IPS-11a (cell line): Measurements from ENCODE around the gene LSP1.

ENCODE experiments used
- H3K4me3 ChIP-seq: one replicate; pipeline ENCODE4 v1.5.1; 2013; ENCODE audit warnings: low read depth, low read length, control low read depth

The LSP1 gene

GRCh38 chr11:1836011-1836945, 16.6 kb upstream of the LSP1 start:
- H3K4me3 ChIP-seq = no peak overlapping the region

GRCh38 chr11:1837171-1838076, 15.5 kb upstream of the LSP1 start:
- no peak overlapping the region for H3K4me3 ChIP-seq

- no peak overlapping the region for H3K4me3 ChIP-seq
Observed at GRCh38 chr11:1838077-1838425, 14.8 kb upstream of the LSP1 start.

GRCh38 chr11:1838426-1839144, 14.3 kb upstream of the LSP1 start, which contains the start of gene TNNI2:
TNNI2 (plus strand) TSS chr11:1838981; CDS start chr11:1839697, 716 bp downstream.
- H3K4me3 ChIP-seq = no peak within 1 kb of the TSS

- no peak overlapping the region for H3K4me3 ChIP-seq
Observed at GRCh38 chr11:1839204-1839923, 13.5 kb upstream of the LSP1 start.

GRCh38 chr11:1839924-1840779, 12.7 kb upstream of the LSP1 start:
- no peak overlapping the region for H3K4me3 ChIP-seq

GRCh38 chr11:1840780-1841480, 12.0 kb upstream of the LSP1 start:
- H3K4me3 ChIP-seq = no peak overlapping the region

- H3K4me3 ChIP-seq = no peak overlapping the region
Observed at GRCh38 chr11:1841511-1842148, 11.3 kb upstream of the LSP1 start.

- no peak overlapping the region for H3K4me3 ChIP-seq
Observed at GRCh38 chr11:1842149-1843097, 10.5 kb upstream of the LSP1 start.

GRCh38 chr11:1843098-1843473, 9.8 kb upstream of the LSP1 start:
- H3K4me3 ChIP-seq = no peak overlapping the region

GRCh38 chr11:1843796-1844195, 9.1 kb upstream of the LSP1 start:
- no peak overlapping the region for H3K4me3 ChIP-seq

GRCh38 chr11:1844221-1845094, 8.4 kb upstream of the LSP1 start:
- H3K4me3 ChIP-seq = no peak overlapping the region

GRCh38 chr11:1845095-1845429, 7.8 kb upstream of the LSP1 start:
- H3K4me3 ChIP-seq = no peak overlapping the region

GRCh38 chr11:1845561-1846452, 7.1 kb upstream of the LSP1 start:
- no peak overlapping the region for H3K4me3 ChIP-seq

GRCh38 chr11:1846453-1846932, 6.4 kb upstream of the LSP1 start:
- H3K4me3 ChIP-seq = no peak overlapping the region
